ENCODE measurements around the gene POLD4. TPM values are rescaled to one million over a fixed set of nuclear protein-coding genes. Genes with fewer than 3 reads are reported as not detected.

Gene POLD4
- polyA plus RNA-seq, 1 donor from 2014 or later, result 384 TPM

- peak overlapping the region in 1 of 3 donors; percentile 59 for H3K27ac Mint-ChIP-seq
- H3K9me3 Mint-ChIP-seq, result no peaks in the 10 kb centered on the region
- peaks cover 5% of the 10 kb centered on the region for H3K36me3 Mint-ChIP-seq
- peak overlapping the region in 2 of 4 donors; percentile 5 to 25 for H3K4me3 Mint-ChIP-seq
- no peaks in the 10 kb centered on the region for H3K27me3 Mint-ChIP-seq
- H3K4me1 Mint-ChIP-seq, result peaks cover 0 to 4% (median 2%) of the 10 kb centered on the region in 3 donors
Observed at GRCh38 chr11:67302571-67303131, 50.7 kb downstream of the POLD4 start.

GRCh38 chr11:67301951-67302516, 51.3 kb downstream of the POLD4 start:
- no peaks in the 10 kb centered on the region for H3K9me3 Mint-ChIP-seq
- peaks cover 2 to 4% (median 2%) of the 10 kb centered on the region in 3 donors for H3K4me1 Mint-ChIP-seq
- H3K4me3 Mint-ChIP-seq, result peak overlapping the region in 1 of 4 donors; percentile 16
- H3K36me3 Mint-ChIP-seq, result peaks cover 6% of the 10 kb centered on the region
- H3K27ac Mint-ChIP-seq, result peak overlapping the region in 1 of 3 donors; percentile 10
- no peaks in the 10 kb centered on the region for H3K27me3 Mint-ChIP-seq

GRCh38 chr11:67301313-67301921, 51.9 kb downstream of the POLD4 start:
- Mint-ChIP-seq H3K27ac (peak overlapping the region in 1 of 3 donors; percentile 57), H3K9me3 (peaks cover 0 to 4% (median 0%) of the 10 kb centered on the region in 3 donors), H3K27me3 (no peaks in the 10 kb centered on the region), H3K4me3 (no peak overlapping the region), H3K36me3 (peaks cover 9% of the 10 kb centered on the region), H3K4me1 (peaks cover 2 to 6% (median 5%) of the 10 kb centered on the region in 3 donors)

Other genes with a start within 250 kb of the POLD4 start
- 25.1 TPM for gene KDM2A, start 234.3 kb downstream of the POLD4 start, polyA plus RNA-seq
- gene GRK2, start 87.1 kb downstream of the POLD4 start, polyA plus RNA-seq, result 26.2 TPM
- gene ANKRD13D, start 64.2 kb downstream of the POLD4 start, polyA plus RNA-seq, result 17.3 TPM
- 5.5 TPM for gene SSH3, start 50.0 kb downstream of the POLD4 start, polyA plus RNA-seq
- 5.1 TPM for gene CLCF1, start 20.1 kb upstream of the POLD4 start, polyA plus RNA-seq
- 12.0 TPM for gene RAD9A, start 38.4 kb upstream of the POLD4 start, polyA plus RNA-seq
- 546 TPM for gene PPP1CA, start 48.3 kb upstream of the POLD4 start, polyA plus RNA-seq
- gene TBC1D10C, start 50.5 kb upstream of the POLD4 start, polyA plus RNA-seq, result 341 TPM
- 2.4 TPM for gene CARNS1, start 62.1 kb upstream of the POLD4 start, polyA plus RNA-seq
- gene RPS6KB2, start 74.9 kb upstream of the POLD4 start, polyA plus RNA-seq, result 65.1 TPM
- gene PTPRCAP, start 84.1 kb upstream of the POLD4 start, polyA plus RNA-seq, result 1,093 TPM
- 19.9 TPM for gene CORO1B, start 89.9 kb upstream of the POLD4 start, polyA plus RNA-seq
- 1.8 TPM for gene GPR152, start 99.2 kb upstream of the POLD4 start, polyA plus RNA-seq
- 3.9 TPM for gene CABP4, start 101.8 kb upstream of the POLD4 start, polyA plus RNA-seq
- gene TMEM134, start 115.7 kb upstream of the POLD4 start, polyA plus RNA-seq, result 272 TPM
- gene AIP, start 129.5 kb upstream of the POLD4 start, polyA plus RNA-seq, result 158 TPM
- 40.6 TPM for gene PITPNM1, start 151.8 kb upstream of the POLD4 start, polyA plus RNA-seq
- gene CDK2AP2, start 154.6 kb upstream of the POLD4 start, polyA plus RNA-seq, result 133 TPM
- not detected for gene CABP2, start 169.9 kb upstream of the POLD4 start, polyA plus RNA-seq
- gene GSTP1, start 230.3 kb upstream of the POLD4 start, polyA plus RNA-seq, result 214 TPM

Measured in IgD-negative memory B cell (primary cell).